Aorta (tissue), 5 donors: ENCODE results near the gene ZNF385B. TPM values are rescaled to one million over a fixed set of nuclear protein-coding genes. Genes with fewer than 3 reads are reported as not detected.

Source experiments
- ATAC-seq: fragments of 200-7000 bp; cut with Tn5 transposase; one replicate; pipeline ENCODE4 v1.9.1; 2022; ENCODE audit warnings: moderate library complexity; ENCODE audit not compliant: low FRiP score
- DNase-seq, 2 donors: peaks; one replicate each; pipeline ENCODE4 v3.0.0-alpha.2; 2020
- H3K27ac ChIP-seq, 2 donors: one replicate each; pipeline ENCODE4 v1.5.1; 2013; ENCODE audit warnings: low read length in 2 of 2, mild to moderate bottlenecking in 2 of 2, moderate library complexity in 2 of 2, control low read depth in 1 of 2, inconsistent platforms in 1 of 2, low read depth in 1 of 2
- H3K27me3 ChIP-seq, 2 donors: one replicate each; pipeline ENCODE4 v1.6.1; 2013; ENCODE audit warnings: control low read depth in 1 of 2, low read length in 1 of 2, mild to moderate bottlenecking in 1 of 2, moderate library complexity in 1 of 2; ENCODE audit not compliant: insufficient read depth in 2 of 2, control insufficient read depth in 1 of 2
- H3K36me3 ChIP-seq, 2 donors: one replicate each; pipeline ENCODE4 v1.6.1; 2013; ENCODE audit warnings: control low read depth in 1 of 2, low read length in 1 of 2, mild to moderate bottlenecking in 1 of 2; ENCODE audit not compliant: insufficient read depth in 2 of 2, control insufficient read depth in 1 of 2
- H3K4me1 ChIP-seq, 2 donors: one replicate each; pipeline ENCODE4 v1.6.1; 2013; ENCODE audit warnings: low read length in 2 of 2, control low read depth in 1 of 2, mild to moderate bottlenecking in 1 of 2, moderate library complexity in 1 of 2; ENCODE audit not compliant: insufficient read depth in 2 of 2, control insufficient read depth in 1 of 2
- H3K4me3 ChIP-seq, 2 donors: one replicate each; pipeline ENCODE4 v1.5.1; 2013; ENCODE audit warnings: low read length in 2 of 2, control low read depth in 1 of 2, mild to moderate bottlenecking in 1 of 2
- H3K9me3 ChIP-seq: one replicate; pipeline ENCODE4 v1.6.1; 2013; ENCODE audit warnings: mild to moderate bottlenecking, low read length; ENCODE audit not compliant: control insufficient read depth
- WGBS, 2 donors: extraction: QIAGEN DNeasy Blood & Tissue Kit; methylation state at CpG; one replicate each; pipeline ENCODE4 v1.1.7; 2013; 5-methylcytosine and 5-hydroxymethylcytosine counted together
- intact Hi-C, 2 donors: fragments of 100-400 bp; cut with DNase I; formaldehyde crosslinking; loops; one replicate each; pipeline versions ENCODE4 v1.14.2 to v1.15.0; 2022
- polyA plus RNA-seq, 2 donors: library from polyadenylated mRNA; stranded (reverse); fragments of 200-250 nt; gene quantifications; one replicate each; pipeline ENCODE4 v1.2.3, GENCODE V29; 2013
- total RNA-seq, 2 donors: library from RNA; stranded (reverse); fragmentation: NEBNext Ultra II Directional; extraction: Animal tissue kit (Norgen Biotek cat#: 25700); gene quantifications; one replicate each; pipeline ENCODE4 v1.2.1, GENCODE V29; 2021
- donor health status: healthy with polysubstance abuse.
- donor health status: Bipolar disorder and iron deficiency.
- donor health status: DM: no; HTN: no; CAD: no.
- donor health status: DM: no; HTN: no; CAD: no.
- donor health status: DM: yes; HTN: yes; CAD: no.

ZNF385B gene
- total and polyA plus RNA-seq, 4 donors = 3.3 to 4.6 (median 4.0) TPM; not detected in 1

DNA sequence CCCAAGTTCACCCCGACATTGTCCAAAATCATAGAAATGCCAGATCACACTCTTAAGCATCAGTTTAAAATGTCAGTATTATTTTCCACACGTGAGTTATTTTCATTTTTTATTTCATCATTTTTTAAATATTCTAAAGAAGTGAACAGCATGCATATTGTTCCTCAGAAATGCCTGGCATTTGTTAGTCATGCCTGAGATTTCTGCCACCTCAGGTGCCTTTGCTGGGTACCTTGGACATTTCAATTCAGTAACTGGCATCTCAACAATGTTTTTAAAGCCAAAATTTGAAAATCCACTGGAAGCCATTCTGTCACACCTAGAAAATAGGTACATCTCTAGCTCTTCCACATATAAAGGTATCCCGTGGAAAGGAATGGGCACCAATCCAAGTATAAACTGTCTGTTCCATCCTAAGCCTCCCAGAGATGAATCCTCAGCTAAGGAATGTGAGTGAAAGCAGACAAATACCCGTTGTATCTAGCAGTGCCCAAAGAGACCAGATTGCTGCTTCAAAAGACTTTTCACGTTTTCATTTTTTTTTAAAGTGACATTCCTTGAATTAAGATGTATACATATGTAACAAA, 159.8 kb downstream of the ZNF385B start:
- ATAC-seq (no peak), DNase-seq (no peak)
- Histone ChIP-seq H3K27ac (no peak overlapping the region), H3K9me3 (no peaks in the 10 kb centered on the region), H3K4me1 (no peaks in the 10 kb centered on the region), H3K27me3 (no peaks in the 10 kb centered on the region), H3K4me3 (no peak overlapping the region), H3K36me3 (no peaks in the 10 kb centered on the region)
- intact Hi-C loops = no loop called here
- WGBS, 2 donors = 54 to 59% methylated on average over 5 of the region's 5 CpGs

DNA sequence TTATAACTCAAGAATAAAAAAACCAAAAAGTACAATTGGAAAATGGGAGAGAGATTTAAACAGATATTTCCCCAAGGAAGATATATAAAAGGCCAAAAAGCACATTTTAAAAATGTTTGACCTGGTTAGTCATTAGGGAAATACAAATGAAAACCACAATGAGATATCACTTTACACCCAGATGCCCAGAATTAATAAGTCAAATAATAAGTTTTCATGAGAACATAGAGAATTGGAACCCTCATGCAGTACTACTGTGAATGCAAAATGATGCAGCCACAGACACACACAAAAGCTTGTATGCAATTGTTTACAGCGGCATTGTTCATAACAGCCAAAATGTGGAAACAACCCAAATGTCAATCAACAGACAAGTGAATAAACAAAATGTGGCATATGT, 165.9 kb downstream of the ZNF385B start:
- H3K4me1 ChIP-seq = no peaks in the 10 kb centered on the region
- DNase-seq (no peak), ATAC-seq (no peak)
- WGBS, 2 donors = 97% methylated on average over 1 of the region's 1 CpG
- H3K9me3 ChIP-seq = no peaks in the 10 kb centered on the region
- H3K36me3 ChIP-seq = no peaks in the 10 kb centered on the region
- intact Hi-C loops = no loop called here
- H3K27ac ChIP-seq = no peak overlapping the region
- H3K27me3 ChIP-seq = no peaks in the 10 kb centered on the region
- no peak overlapping the region for H3K4me3 ChIP-seq

DNA sequence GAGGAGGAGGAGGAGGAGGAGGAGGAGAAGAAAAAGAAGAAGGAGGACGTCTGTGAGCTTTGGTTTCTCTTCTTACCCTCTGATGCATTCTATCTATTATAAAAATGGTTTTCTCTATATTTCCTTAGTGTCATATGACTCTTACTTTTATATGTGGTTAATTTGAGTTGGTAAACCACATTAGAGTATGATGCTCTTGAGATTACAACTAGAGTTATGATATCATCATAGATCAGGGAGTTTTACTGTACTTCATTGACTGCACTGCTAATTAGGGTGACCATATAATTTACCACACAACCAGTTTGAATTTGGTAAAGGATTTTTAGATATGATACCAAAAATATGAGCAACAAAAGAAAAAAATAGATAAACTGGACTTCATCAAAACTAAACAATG, 166.4 kb downstream of the ZNF385B start:
- no peak for DNase-seq
- intact Hi-C loops = no loop called here

DNA sequence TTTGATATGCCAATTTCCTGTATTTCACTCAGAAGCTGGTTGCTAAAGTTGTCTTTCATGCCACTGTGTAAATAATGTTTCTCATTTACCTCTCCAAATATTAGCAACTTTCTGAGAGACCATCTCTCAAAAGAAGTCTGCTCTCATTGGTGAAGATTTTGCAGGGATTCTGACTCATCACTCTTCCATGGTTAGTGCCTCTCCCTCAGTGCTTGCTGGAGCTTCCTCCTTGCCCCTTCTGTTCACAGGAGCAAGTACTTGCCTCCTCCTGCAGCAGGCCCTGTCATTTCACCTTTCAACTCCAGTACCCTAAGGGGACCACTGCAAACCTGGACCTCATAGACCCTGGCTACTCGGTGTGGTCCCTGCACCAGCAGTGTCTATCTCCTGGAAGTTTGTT, 168.8 kb downstream of the ZNF385B start:
- intact Hi-C loops = no loop called here
- ATAC-seq (no peak), DNase-seq (no peak)
- Histone ChIP-seq H3K27me3 (no peaks in the 10 kb centered on the region), H3K27ac (no peak overlapping the region), H3K9me3 (no peaks in the 10 kb centered on the region), H3K4me1 (no peaks in the 10 kb centered on the region), H3K36me3 (no peaks in the 10 kb centered on the region), H3K4me3 (no peak overlapping the region)
- WGBS, 2 donors = 27 to 54% methylated on average over 1 of the region's 1 CpG

More for the DNA sequence above, 166.4 kb downstream of the ZNF385B start:
- Histone ChIP-seq H3K4me3 (no peak overlapping the region), H3K36me3 (no peaks in the 10 kb centered on the region), H3K4me1 (no peaks in the 10 kb centered on the region), H3K27ac (no peak overlapping the region), H3K9me3 (no peaks in the 10 kb centered on the region), H3K27me3 (no peaks in the 10 kb centered on the region)
- WGBS, 2 donors = 71 to 82% methylated on average over 1 of the region's 1 CpG
- ATAC-seq = no peak

DNA sequence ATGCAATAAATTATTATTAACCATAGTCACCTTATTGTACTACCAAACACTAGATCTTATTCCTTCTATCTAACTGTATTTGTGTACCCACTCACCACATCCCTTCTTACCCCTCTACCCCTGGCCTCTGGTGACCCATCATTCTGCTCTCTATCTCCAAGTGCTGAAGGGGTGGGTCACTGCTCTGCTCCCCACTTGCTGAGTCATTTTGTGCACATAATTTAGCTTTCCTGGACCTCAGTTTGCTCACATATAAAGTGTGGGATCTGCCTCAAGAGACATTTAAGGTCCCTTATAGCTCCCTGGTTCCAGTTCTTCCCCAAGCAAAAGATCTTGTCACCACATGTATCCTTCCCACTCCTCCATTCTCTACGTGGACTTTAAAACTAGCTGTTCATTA, 169.4 kb downstream of the ZNF385B start:
- WGBS, 2 donors = 77 to 84% methylated on average over 1 of the region's 1 CpG
- Histone ChIP-seq H3K27me3 (no peaks in the 10 kb centered on the region), H3K4me3 (no peak overlapping the region), H3K27ac (no peak overlapping the region), H3K9me3 (no peaks in the 10 kb centered on the region), H3K36me3 (no peaks in the 10 kb centered on the region), H3K4me1 (no peaks in the 10 kb centered on the region)
- intact Hi-C loops = no loop called here
- DNase-seq = no peak
- ATAC-seq = no peak

DNA sequence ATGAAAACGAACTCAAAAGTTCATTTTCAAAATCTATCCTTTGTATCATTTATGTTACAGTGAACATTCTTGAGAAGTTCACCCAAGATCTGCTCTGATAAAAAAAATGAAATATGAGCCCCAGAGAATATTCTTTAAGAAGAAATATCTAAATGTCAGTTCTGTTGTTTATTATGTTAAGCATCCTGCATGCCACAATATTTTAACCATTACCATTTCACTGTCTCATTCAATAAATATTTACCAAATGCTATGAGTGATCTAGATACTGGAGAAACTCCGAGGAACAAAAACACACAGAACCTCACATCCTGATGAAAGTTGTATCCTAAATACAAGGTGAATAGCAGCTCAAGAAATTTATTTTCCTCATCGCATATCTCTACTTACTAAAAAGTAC, 170.2 kb downstream of the ZNF385B start:
- no peaks in the 10 kb centered on the region for H3K9me3 ChIP-seq
- no peaks in the 10 kb centered on the region for H3K27me3 ChIP-seq
- DNase-seq = no peak
- no peak overlapping the region for H3K4me3 ChIP-seq
- no peak overlapping the region for H3K27ac ChIP-seq
- ATAC-seq = no peak
- WGBS, 2 donors = 58 to 78% methylated on average over 3 of the region's 3 CpGs
- H3K4me1 ChIP-seq = no peaks in the 10 kb centered on the region
- intact Hi-C loops = no loop called here
- H3K36me3 ChIP-seq = no peaks in the 10 kb centered on the region

DNA sequence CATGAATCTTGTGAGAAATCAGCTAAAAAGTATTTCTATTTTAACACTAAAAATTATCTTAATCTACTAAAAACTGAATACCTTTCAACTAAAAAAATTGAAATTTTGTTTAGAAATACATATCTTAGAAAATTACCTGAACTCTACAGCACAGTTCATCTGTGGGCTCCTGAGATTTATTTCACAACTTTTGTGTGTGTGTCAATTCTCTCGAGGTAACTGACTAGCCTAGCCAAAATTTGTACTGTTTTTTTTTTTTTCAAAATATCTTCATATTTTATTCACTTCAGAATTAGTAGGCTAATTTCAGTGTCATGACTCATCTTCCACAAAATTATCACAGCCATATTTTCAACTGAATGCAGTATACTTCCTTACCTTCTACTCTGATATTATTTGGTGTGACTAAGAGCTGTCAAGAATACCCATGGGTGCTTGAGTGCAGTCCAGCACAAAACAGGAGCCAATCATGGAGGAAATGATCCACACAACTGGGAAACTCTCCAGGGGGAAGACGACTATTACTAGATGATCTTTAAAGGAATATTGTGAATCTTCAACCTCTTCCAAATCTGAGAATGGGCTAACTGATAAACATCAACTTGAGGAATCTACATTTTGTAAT, 174.6 kb downstream of the ZNF385B start:
- H3K9me3 ChIP-seq = no peaks in the 10 kb centered on the region
- no peak overlapping the region for H3K4me3 ChIP-seq
- H3K27me3 ChIP-seq = no peaks in the 10 kb centered on the region
- no peaks in the 10 kb centered on the region for H3K36me3 ChIP-seq
- H3K27ac ChIP-seq = no peak overlapping the region
- DNase-seq (no peak), ATAC-seq (no peak)
- 61 to 64% methylated on average over 2 of the region's 2 CpGs for WGBS, 2 donors
- no peaks in the 10 kb centered on the region for H3K4me1 ChIP-seq
- intact Hi-C loops = no loop called here

DNA sequence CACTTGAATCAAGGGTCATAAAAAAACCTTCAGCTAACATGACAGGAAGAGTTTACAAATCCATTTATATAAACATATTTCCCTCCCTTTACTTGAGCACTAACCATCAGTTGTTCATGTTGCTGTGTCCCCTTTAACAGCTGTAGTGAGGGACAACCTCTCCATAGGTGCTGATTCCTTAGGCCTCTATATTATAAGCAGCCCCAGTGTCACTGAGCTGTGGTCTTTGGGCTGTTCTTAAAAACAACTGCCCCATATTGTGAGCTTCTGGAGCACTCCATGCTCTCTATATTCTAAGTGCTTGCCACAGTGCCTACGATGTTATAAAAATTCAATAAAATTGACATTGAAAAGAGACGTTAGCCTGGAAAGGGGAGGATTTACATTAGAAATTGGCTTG, 175.3 kb downstream of the ZNF385B start:
- H3K4me3 ChIP-seq = no peak overlapping the region
- no peak for DNase-seq
- WGBS, 2 donors = 90 to 93% methylated on average over 2 of the region's 2 CpGs
- ATAC-seq = no peak
- no peaks in the 10 kb centered on the region for H3K4me1 ChIP-seq
- H3K36me3 ChIP-seq = no peaks in the 10 kb centered on the region
- intact Hi-C loops = no loop called here
- H3K9me3 ChIP-seq = no peaks in the 10 kb centered on the region
- H3K27ac ChIP-seq = no peak overlapping the region
- no peaks in the 10 kb centered on the region for H3K27me3 ChIP-seq

DNA sequence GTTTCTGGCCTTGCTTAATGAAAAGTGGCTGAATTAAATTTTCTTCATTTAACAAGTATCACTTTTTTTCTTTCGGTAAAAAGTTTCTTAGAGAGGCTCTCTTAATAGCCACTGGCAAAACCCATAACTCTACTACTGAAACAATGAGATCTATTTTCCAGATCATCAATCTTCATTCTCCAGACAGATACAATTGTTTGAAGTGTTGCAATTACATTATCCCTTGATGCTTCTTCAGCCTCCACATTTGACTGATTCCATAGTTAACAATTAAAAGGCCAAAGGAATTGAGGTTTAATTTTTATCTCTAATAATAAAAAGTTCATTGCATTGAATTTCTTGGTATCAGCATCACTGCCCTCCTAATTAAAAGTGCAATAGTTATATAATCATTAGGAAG, 176.3 kb downstream of the ZNF385B start:
- Histone ChIP-seq H3K9me3 (no peaks in the 10 kb centered on the region), H3K36me3 (no peaks in the 10 kb centered on the region), H3K4me3 (no peak overlapping the region), H3K4me1 (no peaks in the 10 kb centered on the region), H3K27ac (no peak overlapping the region), H3K27me3 (no peaks in the 10 kb centered on the region)
- no peak for ATAC-seq
- WGBS, 2 donors = 42 to 52% methylated on average over 1 of the region's 1 CpG
- intact Hi-C loops = no loop called here
- DNase-seq = no peak
